Measurements from ENCODE around the gene TXK.

TXK gene

GRCh38 chr4:48046059-48046458 is 88.0 kb downstream of the TXK start:
- no peak for DNase-seq

GRCh38 chr4:48044298-48044697 is 89.8 kb downstream of the TXK start:
- DNase-seq: no peak

GRCh38 chr4:48043504-48043903 is 90.5 kb downstream of the TXK start:
- DNase-seq: no peak

- no peak for DNase-seq
Measured at GRCh38 chr4:48042979-48043461, 91.0 kb downstream of the TXK start.

- no peak for DNase-seq
Measured at GRCh38 chr4:48041535-48042137, 92.4 kb downstream of the TXK start.

- no peak for DNase-seq
Measured at GRCh38 chr4:48039561-48039960, 94.5 kb downstream of the TXK start.

GRCh38 chr4:48038666-48039065 is 95.4 kb downstream of the TXK start:
- DNase-seq: no peak

GRCh38 chr4:48037117-48037462 is 97.0 kb downstream of the TXK start:
- DNase-seq: no peak

- no peak for DNase-seq
Measured at GRCh38 chr4:48035952-48036351, 98.1 kb downstream of the TXK start.

GRCh38 chr4:48033825-48034413 is 100.1 kb downstream of the TXK start:
- no peak for DNase-seq

GRCh38 chr4:48033412-48033811 is 100.6 kb downstream of the TXK start:
- no peak for DNase-seq

GRCh38 chr4:48032721-48033120 is 101.3 kb downstream of the TXK start:
- no peak for DNase-seq

- DNase-seq: no peak
Measured at GRCh38 chr4:48031802-48032525, 102.1 kb downstream of the TXK start.

- DNase-seq: no peak
Measured at GRCh38 chr4:48030470-48030869, 103.6 kb downstream of the TXK start.

GRCh38 chr4:48028696-48029095 is 105.4 kb downstream of the TXK start:
- DNase-seq: no peak

GRCh38 chr4:48027653-48028052 is 106.4 kb downstream of the TXK start:
- no peak for DNase-seq

- DNase-seq: no peak
Measured at GRCh38 chr4:48025005-48025404, 109.0 kb downstream of the TXK start.

- DNase-seq: no peak
Measured at GRCh38 chr4:48024522-48024921, 109.5 kb downstream of the TXK start.

GRCh38 chr4:48022192-48022799 is 111.8 kb downstream of the TXK start:
- no peak for DNase-seq

GRCh38 chr4:48021100-48021499 is 113.0 kb downstream of the TXK start:
- DNase-seq: no peak

- no peak for DNase-seq
Measured at GRCh38 chr4:48018112-48018511, 115.9 kb downstream of the TXK start.

- DNase-seq: no peak
Measured at GRCh38 chr4:48017108-48017571, 116.9 kb downstream of the TXK start.
